ENCODE measurements around the gene GRM4. TPM values are rescaled to one million over a fixed set of nuclear protein-coding genes. Genes with fewer than 3 reads are reported as not detected.

GRM4 gene
- total and polyA plus RNA-seq, 10 of the 15 experiments (the other 5 are each of a cell fraction or from before 2014, with no cell fraction given): 0.01 to 0.31 (median 0.05) TPM; not detected in 2

DNA sequence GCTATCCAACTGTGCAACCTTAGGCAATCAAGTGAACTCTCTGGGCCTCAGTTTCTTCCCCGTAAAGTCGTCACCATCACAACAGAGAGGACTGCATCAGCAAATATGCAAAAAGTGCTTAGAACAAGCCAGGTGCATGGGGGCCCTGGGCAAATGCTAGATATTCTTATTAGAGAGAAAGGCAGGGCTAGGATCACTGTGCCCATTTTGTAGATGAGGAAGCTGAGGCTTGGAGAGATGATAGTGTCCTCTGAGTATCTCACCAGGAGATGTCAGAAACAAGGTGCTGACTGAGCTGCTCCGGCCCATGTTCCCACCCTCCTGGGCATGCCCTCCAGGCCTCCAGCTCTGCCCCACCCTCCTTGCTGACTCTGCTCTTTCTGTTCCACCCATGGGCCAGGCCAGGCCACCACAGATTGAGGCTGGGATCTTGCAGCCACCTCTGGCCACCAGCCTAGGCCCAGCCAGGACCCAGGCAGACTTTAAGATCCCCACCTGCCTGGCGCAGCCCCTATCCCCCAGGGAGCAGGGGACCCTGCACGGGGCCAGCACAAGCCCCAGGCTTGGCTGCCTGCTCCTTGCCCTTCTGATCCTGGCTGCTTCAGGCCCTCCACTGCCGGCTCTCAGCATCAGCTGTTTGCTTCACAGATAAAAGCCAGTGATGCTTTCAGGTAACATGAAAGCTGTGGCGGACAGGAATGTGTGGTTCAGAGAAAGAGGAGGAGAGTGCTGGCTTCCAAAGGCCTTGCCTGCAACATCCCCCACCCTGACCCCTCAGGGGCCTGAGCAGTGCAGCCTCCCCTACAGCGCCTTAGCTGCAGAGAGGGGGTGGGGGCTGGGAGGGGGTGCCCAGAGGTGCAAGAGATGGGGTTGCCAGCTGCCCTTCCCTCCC lies 47.6 kb downstream of the GRM4 start:
- no peak for DNase-seq (ENCODE audit: low read depth, low spot score)
- intact Hi-C loops (cut with micrococcal nuclease; ENCODE audit: unreplicated experiment) (no loop called here), in situ Hi-C loops (cut with MboI) (no loop called here)
- no peaks in the 10 kb centered on the region for H3K4me1 ChIP-seq (ENCODE audit: control insufficient read depth, insufficient read depth, low read length)
- no peak overlapping the region for H3K27ac ChIP-seq (ENCODE audit: control insufficient read depth, insufficient read depth)
- TF ChIP-seq CHD2 (IDR thresholded peaks at IDR 0.05; ENCODE audit: borderline replicate concordance, low read depth, low read length): no peak
- TF ChIP-seq STAT1 (conservative IDR thresholded peaks at IDR 0.05): no peak
- no peak for TF ChIP-seq YBX1 (IDR thresholded peaks at IDR 0.05)
- TF ChIP-seq FOS (IDR thresholded peaks at IDR 0.05; ENCODE audit: borderline replicate concordance, extremely low read depth, insufficient read length): no peak
- no peak for TF ChIP-seq SPI1 (IDR thresholded peaks at IDR 0.05; ENCODE audit: borderline replicate concordance, insufficient read depth, low read depth, low read length)
- no peak for TF ChIP-seq SIX5 (IDR thresholded peaks at IDR 0.05; ENCODE audit: low read depth, low read length, severe bottlenecking)
- TF ChIP-seq, protein P1, sequence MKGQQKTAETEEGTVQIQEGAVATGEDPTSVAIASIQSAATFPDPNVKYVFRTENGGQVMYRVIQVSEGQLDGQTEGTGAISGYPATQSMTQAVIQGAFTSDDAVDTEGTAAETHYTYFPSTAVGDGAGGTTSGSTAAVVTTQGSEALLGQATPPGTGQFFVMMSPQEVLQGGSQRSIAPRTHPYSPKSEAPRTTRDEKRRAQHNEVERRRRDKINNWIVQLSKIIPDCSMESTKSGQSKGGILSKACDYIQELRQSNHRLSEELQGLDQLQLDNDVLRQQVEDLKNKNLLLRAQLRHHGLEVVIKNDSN (IDR thresholded peaks at IDR 0.05; ENCODE audit: borderline replicate concordance, extremely low read length, insufficient read depth, low read depth, low read length): no peak
- no peak for TF ChIP-seq SIN3A (IDR thresholded peaks at IDR 0.05; ENCODE audit: low read depth, low read length)
- TF ChIP-seq EZH2 (IDR thresholded peaks at IDR 0.05; ENCODE audit: borderline replicate concordance, control insufficient read depth, low read depth, low read length): no peak
- no peak for TF ChIP-seq SMC3 (IDR thresholded peaks at IDR 0.05; ENCODE audit: borderline replicate concordance, low read length)
- TF ChIP-seq ZNF217 (IDR thresholded peaks at IDR 0.05): no peak
- no peak for TF ChIP-seq TARDBP (IDR thresholded peaks at IDR 0.05; ENCODE audit: borderline replicate concordance)
- no peak for TF ChIP-seq KDM1A (IDR thresholded peaks at IDR 0.05; ENCODE audit: borderline replicate concordance)
- no peak for TF ChIP-seq SP1 (IDR thresholded peaks at IDR 0.05; ENCODE audit: low read depth, low read length)
- no peak for TF ChIP-seq TCF3 (IDR thresholded peaks at IDR 0.05; ENCODE audit: borderline replicate concordance, insufficient read depth, low read depth, low read length)
- TF ChIP-seq BHLHE40 (IDR thresholded peaks at IDR 0.05; ENCODE audit: borderline replicate concordance in 1 of 2, low read depth in 2 of 2, low read length in 1 of 2): no peak
- no peak for TF ChIP-seq SREBF1 (IDR thresholded peaks at IDR 0.05; ENCODE audit: low read length)
- TF ChIP-seq MXI1 (IDR thresholded peaks at IDR 0.05; ENCODE audit: low read depth, low read length): no peak
- H3K4me2 ChIP-seq (ENCODE audit: control insufficient read depth, insufficient read depth): no peak overlapping the region
- ChIA-PET RAD21 (ENCODE audit: unreplicated experiment) (no interaction called here), POLR2A (no interaction called here), SMC1A (ENCODE audit: uncharacterized antibody, unreplicated experiment) (no interaction called here), CTCF (no interaction called here)
- WGBS (ENCODE audit: insufficient coverage, insufficient replicate concordance, low lambda C conversion rate, missing lambda C conversion rate): 17% methylated on average over 8 of the region's 8 CpGs
- H3K9ac ChIP-seq (ENCODE audit: control insufficient read depth, insufficient read depth, low read length): no peak overlapping the region
- H3K27me3 ChIP-seq (replicated peaks in 1 of 2; ENCODE audit: control insufficient read depth in 2 of 2, insufficient read depth in 2 of 2, low read length in 1 of 2): peaks cover 2 to 13% of the 10 kb centered on the region in 2 experiments; a peak in 3 of 4 replicates
- no peaks in the 10 kb centered on the region for H3K36me3 ChIP-seq (ENCODE audit: control insufficient read depth in 2 of 2, insufficient read depth in 2 of 2, low read length in 1 of 2)
- no peaks in the 10 kb centered on the region for H3K9me3 ChIP-seq (replicated peaks; ENCODE audit: control insufficient read depth, insufficient read depth, low read length)
- FAIRE-seq: no peak
- H3K79me2 ChIP-seq (ENCODE audit: control insufficient read depth, insufficient read depth, low read length): no peaks in the 10 kb centered on the region
- no peak for ATAC-seq
- BruUV-seq (replicated peaks): no TSS peak
- H3K4me3 ChIP-seq: no peak overlapping the region
- no peak overlapping the region for H2AFZ ChIP-seq (ENCODE audit: control insufficient read depth, low read depth, low read length)
- H4K20me1 ChIP-seq (ENCODE audit: control insufficient read depth, insufficient read depth): no peaks in the 10 kb centered on the region

All from GM12878 (cell line).